Measurements from ENCODE around the gene SPAG16.

The SPAG16 gene

GRCh38 chr2:213846856-213847255, 562.6 kb downstream of the SPAG16 start:
- Histone ChIP-seq H4K20me1 (ENCODE audit: insufficient read depth, low read length, poor library complexity, severe bottlenecking) (no peaks in the 10 kb centered on the region), H3K27me3 (ENCODE audit: insufficient read depth, low read length, poor library complexity, severe bottlenecking) (no peaks in the 10 kb centered on the region), H3K9me2 (replicated peaks; ENCODE audit: low read depth, low read length) (no peaks in the 10 kb centered on the region), H3F3A (ENCODE audit: low read depth) (no peaks in the 10 kb centered on the region), H3K4me1 (ENCODE audit: insufficient read depth, low read length, poor library complexity, severe bottlenecking) (no peaks in the 10 kb centered on the region), H3K9me3 (ENCODE audit: insufficient read depth, low read depth, low read length) (no peaks in the 10 kb centered on the region), H3K4me3 (ENCODE audit: low read length, poor library complexity, severe bottlenecking) (no peak overlapping the region), H3K79me2 (ENCODE audit: insufficient read depth, low read length) (no peaks in the 10 kb centered on the region), H2AFZ (ENCODE audit: low read length) (no peak overlapping the region), H3K9ac (ENCODE audit: low read depth, low read length, poor library complexity, severe bottlenecking) (no peak overlapping the region), H3K36me3 (ENCODE audit: insufficient read depth, low read length) (no peaks in the 10 kb centered on the region), H3K4me2 (ENCODE audit: low read depth, low read length, poor library complexity, severe bottlenecking) (no peak overlapping the region)
- TF ChIP-seq EZH2phosphoT487 (IDR thresholded peaks at IDR 0.05; ENCODE audit: borderline replicate concordance) = no peak
- no peak for TF ChIP-seq CTCF (conservative IDR thresholded peaks at IDR 0.05; ENCODE audit: low read length)

- Histone ChIP-seq H3K4me1 (ENCODE audit: insufficient read depth, low read length, poor library complexity, severe bottlenecking) (no peaks in the 10 kb centered on the region), H2AFZ (ENCODE audit: low read length) (no peak overlapping the region), H3F3A (ENCODE audit: low read depth) (no peaks in the 10 kb centered on the region), H3K4me3 (ENCODE audit: low read length, poor library complexity, severe bottlenecking) (no peak overlapping the region), H3K27me3 (ENCODE audit: insufficient read depth, low read length, poor library complexity, severe bottlenecking) (no peaks in the 10 kb centered on the region), H3K36me3 (ENCODE audit: insufficient read depth, low read length) (no peaks in the 10 kb centered on the region), H4K20me1 (ENCODE audit: insufficient read depth, low read length, poor library complexity, severe bottlenecking) (no peaks in the 10 kb centered on the region), H3K79me2 (ENCODE audit: insufficient read depth, low read length) (no peaks in the 10 kb centered on the region), H3K9me3 (ENCODE audit: insufficient read depth, low read depth, low read length) (no peaks in the 10 kb centered on the region), H3K4me2 (ENCODE audit: low read depth, low read length, poor library complexity, severe bottlenecking) (no peak overlapping the region), H3K9me2 (replicated peaks; ENCODE audit: low read depth, low read length) (no peaks in the 10 kb centered on the region), H3K9ac (ENCODE audit: low read depth, low read length, poor library complexity, severe bottlenecking) (no peak overlapping the region)
- TF ChIP-seq CTCF (conservative IDR thresholded peaks at IDR 0.05; ENCODE audit: low read length) (no peak), EZH2phosphoT487 (IDR thresholded peaks at IDR 0.05; ENCODE audit: borderline replicate concordance) (no peak)
Observed at GRCh38 chr2:213847316-213847715, 563.1 kb downstream of the SPAG16 start.

- H3F3A ChIP-seq (ENCODE audit: low read depth) = no peaks in the 10 kb centered on the region
- H3K9ac ChIP-seq (ENCODE audit: low read depth, low read length, poor library complexity, severe bottlenecking) = no peak overlapping the region
- no peaks in the 10 kb centered on the region for H3K9me3 ChIP-seq (ENCODE audit: insufficient read depth, low read depth, low read length)
- no peaks in the 10 kb centered on the region for H3K79me2 ChIP-seq (ENCODE audit: insufficient read depth, low read length)
- no peaks in the 10 kb centered on the region for H3K27me3 ChIP-seq (ENCODE audit: insufficient read depth, low read length, poor library complexity, severe bottlenecking)
- no peak overlapping the region for H3K4me2 ChIP-seq (ENCODE audit: low read depth, low read length, poor library complexity, severe bottlenecking)
- no peaks in the 10 kb centered on the region for H3K4me1 ChIP-seq (ENCODE audit: insufficient read depth, low read length, poor library complexity, severe bottlenecking)
- no peaks in the 10 kb centered on the region for H4K20me1 ChIP-seq (ENCODE audit: insufficient read depth, low read length, poor library complexity, severe bottlenecking)
- no peaks in the 10 kb centered on the region for H3K9me2 ChIP-seq (replicated peaks; ENCODE audit: low read depth, low read length)
- H3K4me3 ChIP-seq (ENCODE audit: low read length, poor library complexity, severe bottlenecking) = no peak overlapping the region
- TF ChIP-seq CTCF (conservative IDR thresholded peaks at IDR 0.05; ENCODE audit: low read length) (no peak), EZH2phosphoT487 (IDR thresholded peaks at IDR 0.05; ENCODE audit: borderline replicate concordance) (no peak)
- H2AFZ ChIP-seq (ENCODE audit: low read length) = no peak overlapping the region
- H3K36me3 ChIP-seq (ENCODE audit: insufficient read depth, low read length) = no peaks in the 10 kb centered on the region
Observed at GRCh38 chr2:213848631-213849030, 564.4 kb downstream of the SPAG16 start.
